ENCODE results near the gene TSPAN18. TPM values are rescaled to one million over a fixed set of nuclear protein-coding genes. Genes with fewer than 3 reads are reported as not detected.

TSPAN18 gene
- total and polyA plus RNA-seq, 2 experiments from 2014 or later = 9.5 to 21.5 TPM

DNA sequence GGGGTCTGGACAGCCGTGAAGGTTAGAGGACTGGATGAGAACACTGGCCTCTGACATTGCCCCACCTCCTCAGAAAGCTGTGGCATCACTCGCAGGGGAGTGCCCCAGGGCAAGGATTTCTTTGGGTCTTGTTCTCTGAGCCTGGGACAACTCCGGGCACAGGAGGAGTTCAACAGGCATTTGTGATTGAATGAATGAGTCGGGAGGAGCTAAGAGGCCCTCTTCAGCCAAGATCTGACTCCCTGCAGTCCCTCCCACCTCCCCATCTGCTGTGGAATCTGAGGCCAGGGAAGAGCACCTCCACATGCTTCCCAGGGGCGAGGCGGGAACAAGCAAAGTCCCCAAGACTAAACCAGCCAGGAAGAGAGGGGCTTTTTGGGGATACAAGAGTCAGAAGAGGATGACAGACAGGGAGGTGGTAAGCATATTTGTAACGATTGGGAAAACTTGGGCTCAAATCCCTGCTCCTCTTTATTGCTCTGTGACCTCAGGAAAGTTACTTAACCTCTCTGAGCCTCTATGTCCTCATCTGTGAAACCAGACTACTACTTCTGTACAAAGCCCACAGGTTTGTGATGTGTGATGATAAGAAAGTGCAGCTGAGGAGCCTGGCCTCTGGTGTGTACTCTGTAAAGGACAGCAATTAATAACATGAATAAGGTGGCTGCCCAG, 217.6 kb downstream of the TSPAN18 start:
- Histone ChIP-seq H3K27ac (no peak overlapping the region), H3K27me3 (no peaks in the 10 kb centered on the region), H3K9me2 (replicated peaks; ENCODE audit: insufficient read depth) (no peaks in the 10 kb centered on the region), H3K36me3 (replicated peaks; ENCODE audit: insufficient read depth, low read depth) (no peaks in the 10 kb centered on the region), H4K20me1 (ENCODE audit: insufficient read depth, poor library complexity, severe bottlenecking) (no peaks in the 10 kb centered on the region), H3K9me3 (ENCODE audit: low read depth) (no peaks in the 10 kb centered on the region), H3K4me3 (no peak overlapping the region), H3K4me1 (ENCODE audit: insufficient read depth) (no peaks in the 10 kb centered on the region), H2AFZ (no peak overlapping the region), H3K4me2 (no peak overlapping the region), H3K79me2 (peaks cover 15% of the 10 kb centered on the region)
- TF ChIP-seq EZH2phosphoT487 (IDR thresholded peaks at IDR 0.05; ENCODE audit: low read depth, severe bottlenecking, unreplicated experiment) = no peak
- TF ChIP-seq EZH2 (IDR thresholded peaks at IDR 0.05; ENCODE audit: borderline replicate concordance) = no peak
- TF ChIP-seq, protein P1, sequence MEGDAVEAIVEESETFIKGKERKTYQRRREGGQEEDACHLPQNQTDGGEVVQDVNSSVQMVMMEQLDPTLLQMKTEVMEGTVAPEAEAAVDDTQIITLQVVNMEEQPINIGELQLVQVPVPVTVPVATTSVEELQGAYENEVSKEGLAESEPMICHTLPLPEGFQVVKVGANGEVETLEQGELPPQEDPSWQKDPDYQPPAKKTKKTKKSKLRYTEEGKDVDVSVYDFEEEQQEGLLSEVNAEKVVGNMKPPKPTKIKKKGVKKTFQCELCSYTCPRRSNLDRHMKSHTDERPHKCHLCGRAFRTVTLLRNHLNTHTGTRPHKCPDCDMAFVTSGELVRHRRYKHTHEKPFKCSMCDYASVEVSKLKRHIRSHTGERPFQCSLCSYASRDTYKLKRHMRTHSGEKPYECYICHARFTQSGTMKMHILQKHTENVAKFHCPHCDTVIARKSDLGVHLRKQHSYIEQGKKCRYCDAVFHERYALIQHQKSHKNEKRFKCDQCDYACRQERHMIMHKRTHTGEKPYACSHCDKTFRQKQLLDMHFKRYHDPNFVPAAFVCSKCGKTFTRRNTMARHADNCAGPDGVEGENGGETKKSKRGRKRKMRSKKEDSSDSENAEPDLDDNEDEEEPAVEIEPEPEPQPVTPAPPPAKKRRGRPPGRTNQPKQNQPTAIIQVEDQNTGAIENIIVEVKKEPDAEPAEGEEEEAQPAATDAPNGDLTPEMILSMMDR (IDR thresholded peaks at IDR 0.05; ENCODE audit: poor library complexity) = no peak
- DNase-seq (ENCODE audit: low spot score) = no peak
- 78% methylated on average over 7 of the region's 7 CpGs for WGBS (ENCODE audit: low lambda C conversion rate, missing lambda C conversion rate)

DNA sequence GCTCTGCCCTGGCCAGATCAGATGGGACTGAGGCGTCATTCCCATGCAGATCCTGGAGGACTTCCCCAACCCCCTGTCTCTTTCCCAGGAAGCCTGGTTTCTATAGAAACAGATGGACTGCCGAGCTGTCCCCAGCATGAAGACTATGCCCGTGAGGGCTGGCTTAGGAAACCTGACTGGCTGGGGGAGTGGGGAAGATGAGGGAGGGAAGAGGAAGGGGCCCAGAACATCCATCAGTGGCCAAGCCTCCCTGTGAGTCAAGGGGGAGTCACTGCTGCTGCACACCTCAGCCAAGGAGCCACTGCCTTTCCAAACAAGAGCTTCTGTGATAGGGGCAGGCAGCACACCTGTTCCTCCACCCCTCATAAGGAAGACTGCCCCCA, 218.1 kb downstream of the TSPAN18 start:
- H4K20me1 ChIP-seq (ENCODE audit: insufficient read depth, poor library complexity, severe bottlenecking) = no peaks in the 10 kb centered on the region
- no peak overlapping the region for H3K4me2 ChIP-seq
- WGBS (ENCODE audit: low lambda C conversion rate, missing lambda C conversion rate) = 75% methylated on average over 3 of the region's 3 CpGs
- DNase-seq (ENCODE audit: low spot score) = no peak
- H3K4me3 ChIP-seq = no peak overlapping the region
- H3K9me3 ChIP-seq (ENCODE audit: low read depth) = no peaks in the 10 kb centered on the region
- H3K27me3 ChIP-seq = no peaks in the 10 kb centered on the region
- H3K9me2 ChIP-seq (replicated peaks; ENCODE audit: insufficient read depth) = no peaks in the 10 kb centered on the region
- no peaks in the 10 kb centered on the region for H3K36me3 ChIP-seq (replicated peaks; ENCODE audit: insufficient read depth, low read depth)
- no peak for TF ChIP-seq EZH2phosphoT487 (IDR thresholded peaks at IDR 0.05; ENCODE audit: low read depth, severe bottlenecking, unreplicated experiment)
- TF ChIP-seq, protein P1 (IDR thresholded peaks at IDR 0.05; ENCODE audit: poor library complexity) = no peak
- TF ChIP-seq EZH2 (IDR thresholded peaks at IDR 0.05; ENCODE audit: borderline replicate concordance) = no peak
- H3K79me2 ChIP-seq = peaks cover 15% of the 10 kb centered on the region
- H3K4me1 ChIP-seq (ENCODE audit: insufficient read depth) = no peaks in the 10 kb centered on the region
- H2AFZ ChIP-seq = no peak overlapping the region
- no peak overlapping the region for H3K27ac ChIP-seq

DNA sequence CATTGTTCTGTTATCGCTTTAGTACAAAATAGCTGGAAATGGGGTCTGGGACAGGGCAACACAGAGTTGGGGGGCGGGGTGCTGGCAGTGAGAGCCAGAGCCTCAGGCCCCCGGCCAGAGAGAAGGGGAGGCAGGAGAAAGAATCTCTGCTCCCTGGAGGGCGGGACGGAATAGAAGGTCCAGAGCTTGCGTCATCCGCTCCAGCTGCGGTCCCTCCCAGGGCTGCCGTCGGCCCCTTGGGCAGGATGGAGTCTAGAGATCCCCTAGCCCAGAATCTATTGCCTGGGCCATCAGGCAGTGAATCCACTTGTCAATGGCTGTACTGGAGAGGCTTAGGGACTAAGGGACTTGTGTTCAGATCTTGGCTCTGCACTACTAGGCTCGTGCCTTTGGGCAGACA, 218.9 kb downstream of the TSPAN18 start:
- H3K27ac ChIP-seq = no peak overlapping the region

More for the DNA sequence above, 218.9 kb downstream of the TSPAN18 start:
- no peaks in the 10 kb centered on the region for H3K27me3 ChIP-seq
- no peak overlapping the region for H2AFZ ChIP-seq
- no peaks in the 10 kb centered on the region for H3K9me3 ChIP-seq (ENCODE audit: low read depth)
- peaks cover 15% of the 10 kb centered on the region for H3K79me2 ChIP-seq
- 92% methylated on average over 11 of the region's 11 CpGs for WGBS (ENCODE audit: low lambda C conversion rate, missing lambda C conversion rate)
- no peaks in the 10 kb centered on the region for H3K9me2 ChIP-seq (replicated peaks; ENCODE audit: insufficient read depth)
- H3K4me3 ChIP-seq = no peak overlapping the region
- H3K4me1 ChIP-seq (ENCODE audit: insufficient read depth) = no peaks in the 10 kb centered on the region
- TF ChIP-seq EZH2 (IDR thresholded peaks at IDR 0.05; ENCODE audit: borderline replicate concordance) (no peak), EZH2phosphoT487 (IDR thresholded peaks at IDR 0.05; ENCODE audit: low read depth, severe bottlenecking, unreplicated experiment) (no peak)
- TF ChIP-seq, protein P1 (IDR thresholded peaks at IDR 0.05; ENCODE audit: poor library complexity) = no peak
- no peaks in the 10 kb centered on the region for H3K36me3 ChIP-seq (replicated peaks; ENCODE audit: insufficient read depth, low read depth)
- no peaks in the 10 kb centered on the region for H4K20me1 ChIP-seq (ENCODE audit: insufficient read depth, poor library complexity, severe bottlenecking)
- DNase-seq (ENCODE audit: low spot score) = no peak
- no peak overlapping the region for H3K4me2 ChIP-seq
